Lung (tissue), 12 donors: Measurements from ENCODE around the gene SSR4. TPM values are rescaled to one million over a fixed set of nuclear protein-coding genes. Genes with fewer than 3 reads are reported as not detected.

ENCODE experiments used
- ATAC-seq: fragments of 200-7000 bp; cut with Tn5 transposase; one replicate; pipeline ENCODE4 v1.9.1; 2020; ENCODE audit warnings: moderate number of reproducible peaks; ENCODE audit not compliant: insufficient read depth, low FRiP score
- DNase-seq, 3 donors: peaks; one replicate each; pipeline ENCODE4 v3.0.0-alpha.2; 2013 to 2017
- H3K27ac ChIP-seq, 2 donors: one replicate each; pipeline ENCODE4 v1.5.1; 2013; ENCODE audit warnings: mild to moderate bottlenecking in 2 of 2, moderate library complexity in 2 of 2, control low read depth in 1 of 2, inconsistent platforms in 1 of 2, low read depth in 1 of 2, low read length in 1 of 2
- H3K27me3 ChIP-seq, 3 donors: one replicate each; pipeline ENCODE4 v1.5.1; 2013; ENCODE audit warnings: low read length in 2 of 3; ENCODE audit not compliant: control insufficient read depth in 3 of 3, insufficient read depth in 3 of 3
- H3K36me3 ChIP-seq, 4 donors: one replicate each; pipeline ENCODE4 v1.5.1; 2013; ENCODE audit warnings: low read length in 4 of 4, mild to moderate bottlenecking in 1 of 4, moderate library complexity in 1 of 4; ENCODE audit not compliant: control insufficient read depth in 4 of 4, insufficient read depth in 4 of 4
- H3K4me1 ChIP-seq, 5 donors: one replicate each; pipeline ENCODE4 v1.5.1; 2013; ENCODE audit warnings: low read length in 5 of 5, mild to moderate bottlenecking in 2 of 5, moderate library complexity in 1 of 5; ENCODE audit not compliant: control insufficient read depth in 5 of 5, insufficient read depth in 5 of 5
- H3K4me3 ChIP-seq: one replicate; pipeline ENCODE4 v1.5.1; 2013; ENCODE audit warnings: mild to moderate bottlenecking, control low read depth, moderate library complexity
- H3K9ac ChIP-seq, 2 donors: one replicate each; pipeline ENCODE4 v1.5.1; 2013; ENCODE audit warnings: low read length in 2 of 2, control low read depth in 1 of 2; ENCODE audit not compliant: insufficient read depth in 1 of 2
- H3K9me3 ChIP-seq, 4 donors: one replicate each; pipeline ENCODE4 v1.5.1; 2013; ENCODE audit warnings: low read length in 3 of 4, mild to moderate bottlenecking in 1 of 4, moderate library complexity in 1 of 4; ENCODE audit not compliant: control insufficient read depth in 4 of 4, insufficient read depth in 3 of 4
- CTCF ChIP-seq: IDR thresholded peaks from 2 replicates; pipeline ENCODE4 v1.5.1; 2012; ENCODE audit warnings: mild to moderate bottlenecking; ENCODE audit errors: control extremely low read depth, extremely low read depth
- WGBS, 2 donors: extraction: QIAGEN DNeasy Blood & Tissue Kit; methylation state at CpG; one replicate each; pipeline ENCODE4 v1.1.7; 2013; 5-methylcytosine and 5-hydroxymethylcytosine counted together
- polyA plus RNA-seq, 2 donors: library from polyadenylated mRNA; stranded (reverse); fragments of 200-250 nt; gene quantifications; one replicate each; pipeline ENCODE4 v1.2.1, GENCODE V29; 2013
- total RNA-seq, 2 donors: library from RNA; depleted of rRNA in 1 of 2; stranded (reverse); fragments of >200 nt in 1 of 2; gene quantifications; one replicate each; pipeline ENCODE4 v1.2.1, GENCODE V29; 2014 to 2021
- donor health status: control.
- donor health status: control.
- donor health status: Bipolar disorder and iron deficiency.
- donor health status: healthy.
- donor health status: DM: yes; HTN: yes; CAD: no.

Gene SSR4
- total and polyA plus RNA-seq, 4 donors = 84.2 to 1,008 (median 567) TPM

- Histone ChIP-seq H3K9ac (no peak overlapping the region), H3K27me3 (no peaks in the 10 kb centered on the region), H3K4me3 (no peak overlapping the region), H3K27ac (no peak overlapping the region), H3K9me3 (peaks cover 0 to 23% (median 0%) of the 10 kb centered on the region in 4 donors), H3K4me1 (no peaks in the 10 kb centered on the region), H3K36me3 (peaks cover 0 to 7% (median 3%) of the 10 kb centered on the region in 4 donors)
- ATAC-seq (no peak), DNase-seq (peak in 1 of 3 donors; percentile 30)
- 20 to 70% methylated on average over 13 to 14 of the region's 14 CpGs for WGBS, 2 donors
- no peak for TF ChIP-seq CTCF
Measured at GRCh38 chrX:153802513-153803045, 8.1 kb downstream of the SSR4 start.

- Histone ChIP-seq H3K9me3 (peaks cover 0 to 18% (median 0%) of the 10 kb centered on the region in 4 donors), H3K36me3 (peaks cover 0 to 7% (median under 1%) of the 10 kb centered on the region in 4 donors), H3K27ac (no peak overlapping the region), H3K4me1 (no peaks in the 10 kb centered on the region), H3K9ac (no peak overlapping the region), H3K4me3 (no peak overlapping the region), H3K27me3 (no peaks in the 10 kb centered on the region)
- no peak for TF ChIP-seq CTCF
- ATAC-seq = no peak
- WGBS, 2 donors = 95 to 97% methylated on average over 42 to 87 of the region's 87 CpGs
- no peak for DNase-seq
Measured at GRCh38 chrX:153803211-153804099, 9.0 kb downstream of the SSR4 start.

DNA sequence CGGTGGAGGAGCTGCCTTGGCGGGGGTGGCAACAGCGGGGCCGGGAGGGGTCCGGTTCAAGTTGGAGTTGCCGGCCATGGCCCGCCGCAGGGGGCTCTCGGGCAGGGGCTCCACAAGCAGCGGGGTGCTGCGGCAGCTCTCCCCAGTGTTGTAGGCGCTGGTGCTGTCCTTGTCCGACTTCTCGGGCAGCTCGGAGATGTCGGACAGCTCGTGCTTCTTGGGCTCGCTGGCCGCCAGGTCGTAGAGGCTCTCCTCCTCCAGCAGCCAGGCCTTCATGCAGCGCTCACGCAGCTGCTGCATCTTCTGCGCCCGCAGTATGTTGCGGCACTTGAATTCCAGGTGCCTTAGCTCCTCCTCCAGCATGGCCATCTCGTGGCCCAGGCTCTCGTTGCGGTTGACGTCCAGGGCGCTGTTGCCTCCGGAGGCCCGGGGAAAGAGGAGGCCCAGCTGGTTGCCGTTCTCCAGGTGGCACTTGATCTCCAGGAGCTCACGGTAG is 9.7 kb downstream of the SSR4 start:
- Histone ChIP-seq H3K27me3 (no peaks in the 10 kb centered on the region), H3K4me1 (no peaks in the 10 kb centered on the region), H3K4me3 (no peak overlapping the region), H3K36me3 (peaks cover 0 to 2% (median 0%) of the 10 kb centered on the region in 4 donors), H3K9ac (no peak overlapping the region), H3K27ac (no peak overlapping the region), H3K9me3 (peaks cover 0 to 14% (median 0%) of the 10 kb centered on the region in 4 donors)
- DNase-seq (no peak), ATAC-seq (no peak)
- TF ChIP-seq CTCF = no peak
- 94 to 95% methylated on average over 11 to 34 of the region's 34 CpGs for WGBS, 2 donors
